Measurements from ENCODE around the gene SOX12. TPM values are rescaled to one million over a fixed set of nuclear protein-coding genes. Genes with fewer than 3 reads are reported as not detected.
"Not testable (repeated sequence)": the region's sequence is repeated elsewhere in the genome, so short reads cannot be mapped to it uniquely, and the experiment has no call there.

Gene SOX12
- total and polyA plus RNA-seq, 10 donors: 3.2 to 12.5 (median 7.0) TPM

- Histone ChIP-seq H3K4me1 (peaks cover 13 to 52% (median 45%) of the 10 kb centered on the region in 6 donors), H3K9me3 (no peaks in the 10 kb centered on the region), H3K4me3 (no peak overlapping the region), H3K27me3 (replicated peaks in 1 of 7) (peaks cover 0 to 14% (median 0%) of the 10 kb centered on the region in 7 donors), H3K36me3 (no peaks in the 10 kb centered on the region), H3K27ac (peak overlapping the region in 2 of 8 donors; percentile 94)
- intact Hi-C loops (cut with DNase I; ENCODE audit: low total_unique reads): no loop called here
- WGBS, 5 donors: 49 to 55% (median 54%) methylated on average over 16 of the region's 16 CpGs
- peak; percentile 79 for DNase-seq
- TF ChIP-seq POLR2AphosphoS5 (IDR thresholded peaks at IDR 0.05) (peak in 2 of 3 donors; percentile 16 to 31), POLR2A (IDR thresholded peaks at IDR 0.05) (no peak)
- TF ChIP-seq, protein P1, sequence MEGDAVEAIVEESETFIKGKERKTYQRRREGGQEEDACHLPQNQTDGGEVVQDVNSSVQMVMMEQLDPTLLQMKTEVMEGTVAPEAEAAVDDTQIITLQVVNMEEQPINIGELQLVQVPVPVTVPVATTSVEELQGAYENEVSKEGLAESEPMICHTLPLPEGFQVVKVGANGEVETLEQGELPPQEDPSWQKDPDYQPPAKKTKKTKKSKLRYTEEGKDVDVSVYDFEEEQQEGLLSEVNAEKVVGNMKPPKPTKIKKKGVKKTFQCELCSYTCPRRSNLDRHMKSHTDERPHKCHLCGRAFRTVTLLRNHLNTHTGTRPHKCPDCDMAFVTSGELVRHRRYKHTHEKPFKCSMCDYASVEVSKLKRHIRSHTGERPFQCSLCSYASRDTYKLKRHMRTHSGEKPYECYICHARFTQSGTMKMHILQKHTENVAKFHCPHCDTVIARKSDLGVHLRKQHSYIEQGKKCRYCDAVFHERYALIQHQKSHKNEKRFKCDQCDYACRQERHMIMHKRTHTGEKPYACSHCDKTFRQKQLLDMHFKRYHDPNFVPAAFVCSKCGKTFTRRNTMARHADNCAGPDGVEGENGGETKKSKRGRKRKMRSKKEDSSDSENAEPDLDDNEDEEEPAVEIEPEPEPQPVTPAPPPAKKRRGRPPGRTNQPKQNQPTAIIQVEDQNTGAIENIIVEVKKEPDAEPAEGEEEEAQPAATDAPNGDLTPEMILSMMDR (IDR thresholded peaks at IDR 0.05 in 8 of 11, conservative IDR thresholded peaks at IDR 0.05 in 3 of 11): peak; percentile 74 to 92 (median 86)
Measured at GRCh38 chr20:330233-331149, 5.1 kb downstream of the SOX12 start.

DNA sequence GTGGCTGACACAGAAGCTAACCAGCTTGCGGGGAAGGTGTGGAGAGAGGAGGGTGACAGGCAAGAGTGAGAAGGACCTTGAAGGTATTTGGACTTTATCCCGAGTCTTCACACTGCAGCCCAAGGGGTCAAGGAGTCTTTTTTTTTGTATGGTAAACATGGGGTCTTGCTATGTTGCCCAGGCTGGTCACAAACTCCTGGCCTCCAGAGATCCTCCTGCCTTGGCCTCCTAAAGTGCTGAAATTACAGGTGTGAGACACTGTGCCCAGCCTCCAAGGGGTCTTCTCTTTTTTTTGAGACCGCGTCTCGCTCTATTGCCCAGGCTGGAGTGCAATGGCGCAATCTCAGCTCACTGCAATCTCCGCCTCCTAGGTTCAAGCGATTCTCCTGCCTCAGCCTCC, 9.2 kb downstream of the SOX12 start:
- no peaks in the 10 kb centered on the region for H3K36me3 ChIP-seq
- no peaks in the 10 kb centered on the region for H3K27me3 ChIP-seq (replicated peaks in 1 of 7)
- DNase-seq: no peak
- H3K27ac ChIP-seq: no peak overlapping the region
- intact Hi-C loops (cut with DNase I; ENCODE audit: low total_unique reads): no loop called here
- H3K4me1 ChIP-seq: peaks cover 8 to 14% (median 11%) of the 10 kb centered on the region in 6 donors
- WGBS, 5 donors: 89 to 97% (median 93%) methylated on average over 8 of the region's 8 CpGs
- TF ChIP-seq, protein P1 (IDR thresholded peaks at IDR 0.05 in 8 of 11, conservative IDR thresholded peaks at IDR 0.05 in 3 of 11): no peak
- TF ChIP-seq POLR2A (IDR thresholded peaks at IDR 0.05) (no peak), POLR2AphosphoS5 (IDR thresholded peaks at IDR 0.05) (no peak)
- no peak overlapping the region for H3K4me3 ChIP-seq
- no peaks in the 10 kb centered on the region for H3K9me3 ChIP-seq

- H3K27me3 ChIP-seq (replicated peaks in 1 of 7); H3K4me1 ChIP-seq; H3K4me3 ChIP-seq; DNase-seq; intact Hi-C loops (cut with DNase I; ENCODE audit: low total_unique reads); H3K27ac ChIP-seq; H3K9me3 ChIP-seq; H3K36me3 ChIP-seq: not testable (repeated sequence)
- WGBS, 5 donors: 76 to 100% (median 86%) methylated on average over 1 of the region's 1 CpG
Measured at GRCh38 chr20:336040-336439, 10.7 kb downstream of the SOX12 start.

DNA sequence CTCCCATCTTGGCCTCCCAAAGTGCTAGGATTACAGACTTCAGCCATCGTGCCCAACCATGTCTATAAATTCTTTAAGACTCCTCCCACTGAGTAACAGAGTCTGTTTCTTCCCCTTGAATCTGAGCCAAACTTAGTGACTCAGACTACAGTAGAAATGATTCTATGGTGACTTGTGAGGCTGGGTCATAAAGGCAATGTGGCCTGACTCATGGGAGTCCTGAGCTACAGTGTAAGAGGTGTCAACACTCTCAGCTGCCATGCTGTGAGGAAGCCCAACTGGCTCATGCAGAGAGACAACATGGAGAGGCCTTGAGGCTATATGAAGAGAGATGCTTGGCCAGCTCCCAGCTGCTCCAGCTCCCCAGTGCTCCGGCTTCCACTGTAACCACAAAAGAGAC, 16.3 kb downstream of the SOX12 start:
- Histone ChIP-seq H3K9me3 (peaks cover 0 to 7% (median 0%) of the 10 kb centered on the region in 8 donors), H3K27ac (no peak overlapping the region), H3K4me1 (peaks cover 0 to 11% (median 7%) of the 10 kb centered on the region in 6 donors), H3K27me3 (replicated peaks in 1 of 7) (peaks cover 0 to 2% (median 0%) of the 10 kb centered on the region in 7 donors), H3K4me3 (no peak overlapping the region), H3K36me3 (no peaks in the 10 kb centered on the region)
- DNase-seq: no peak
- TF ChIP-seq, protein P1 (IDR thresholded peaks at IDR 0.05 in 8 of 11, conservative IDR thresholded peaks at IDR 0.05 in 3 of 11): no peak
- TF ChIP-seq POLR2AphosphoS5 (IDR thresholded peaks at IDR 0.05): no peak
- no peak for TF ChIP-seq POLR2A (IDR thresholded peaks at IDR 0.05)
- WGBS, 5 donors: 81 to 89% (median 86%) methylated on average over 2 of the region's 2 CpGs
- intact Hi-C loops (cut with DNase I; ENCODE audit: low total_unique reads): no loop called here

Measured in spleen (tissue), 11 donors.